HepG2 (cell line): ENCODE results near the gene SMAD1. TPM values are rescaled to one million over a fixed set of nuclear protein-coding genes. Genes with fewer than 3 reads are reported as not detected.

Experiments used
- ATAC-seq: fragments of 200-7000 bp; cut with Tn5 transposase; 3 replicates; pipeline ENCODE4 v1.9.1; 2020; ENCODE audit warnings: mild to moderate bottlenecking, moderate library complexity
- BruUV-seq: library from RNA; stranded (reverse); fragments of 400-500 nt; replicated peaks from 2 replicates; lab custom pipeline; 2021; lab: Mats Ljungman, UMichigan
- CTCF ChIA-PET: fragments of 300-600 bp; formaldehyde crosslinking; extraction: SDS; loops from one replicate; lab custom pipeline; 2021; ENCODE audit warnings: low total read pairs, inconsistent platforms, low intra/inter-chr PET ratio; lab: Yijun Ruan, JAX
- POLR2A ChIA-PET: fragments of 350-600 bp; sonication (Branson Sonifier 250); formaldehyde crosslinking; loops from one replicate; lab custom pipeline; 2020; ENCODE audit warnings: antibody characterized with exemption, inconsistent platforms; lab: Yijun Ruan, JAX
- DNase-seq: peaks from one replicate; pipeline ENCODE4 v3.0.0-alpha.2; 2015; ENCODE audit warnings: low spot score
- FAIRE-seq: peaks from 3 replicates; lab custom pipeline; 2011; peaks lifted over from hg19 to GRCh38; lab: Jason Lieb, UNC
- H2AFZ ChIP-seq: one replicate; pipeline ENCODE4 v1.6.1; 2011; ENCODE audit warnings: low read length, inconsistent platforms
- H3K27ac ChIP-seq: fragments of 300-600 bp; 3 replicates; pipeline ENCODE4 v1.8.0; 2011; ENCODE audit warnings: mixed run types, mild to moderate bottlenecking, mixed read lengths, low read length, inconsistent platforms; ENCODE audit not compliant: insufficient read depth; ENCODE audit errors: extremely low read length
- H3K27me3 ChIP-seq, 2 experiments: fragments of 200-600 bp in 1 of 2; 2 replicates in 1 of 2; 3 replicates in 1 of 2; pipeline versions ENCODE4 v1.6.0 to v1.8.0; 2011; ENCODE audit warnings: low read length in 2 of 2, mild to moderate bottlenecking in 2 of 2, moderate library complexity in 2 of 2, inconsistent platforms in 1 of 2; ENCODE audit not compliant: insufficient read depth in 2 of 2, control insufficient read depth in 1 of 2
- H3K36me3 ChIP-seq, 2 experiments: fragments of 200-600 bp in 1 of 2; replicated peaks in 1 of 2; 2 replicates in 1 of 2; 3 replicates in 1 of 2; pipeline versions ENCODE4 v1.5.1 to v1.8.0; 2011; ENCODE audit warnings: low read length in 2 of 2, inconsistent platforms in 1 of 2; ENCODE audit not compliant: insufficient read depth in 2 of 2, control insufficient read depth in 1 of 2
- H3K4me1 ChIP-seq: 2 replicates; pipeline ENCODE4 v1.5.1; 2012; ENCODE audit warnings: low read length, inconsistent platforms; ENCODE audit not compliant: insufficient read depth
- H3K4me2 ChIP-seq: 2 replicates; pipeline ENCODE4 v1.6.0; 2011; ENCODE audit warnings: low read depth, low read length, inconsistent platforms
- H3K4me3 ChIP-seq, 3 experiments: fragments of 200-600 bp in 1 of 3; sonication (generic), shearing (Covaris generic) in 1 of 3; replicated peaks in 1 of 3; 2 replicates each; pipeline ENCODE4 v1.5.1; 2011 to 2016; ENCODE audit warnings: low read length in 3 of 3, inconsistent platforms in 2 of 3, low read depth in 2 of 3, mild to moderate bottlenecking in 2 of 3, control low read depth in 1 of 3, mixed read lengths in 1 of 3; ENCODE audit not compliant: insufficient read depth in 1 of 3
- H3K79me2 ChIP-seq: one replicate; pipeline ENCODE4 v1.6.1; 2011; ENCODE audit warnings: low read length, inconsistent platforms; ENCODE audit not compliant: insufficient read depth
- H3K9ac ChIP-seq: 2 replicates; pipeline ENCODE4 v1.6.0; 2011; ENCODE audit warnings: mild to moderate bottlenecking, low read depth, low read length, inconsistent platforms; ENCODE audit not compliant: insufficient read depth
- H3K9me3 ChIP-seq: 2 replicates; pipeline ENCODE4 v1.5.1; 2012; ENCODE audit warnings: mild to moderate bottlenecking, low read length
- H4K20me1 ChIP-seq: 2 replicates; pipeline ENCODE4 v1.6.0; 2011; ENCODE audit warnings: inconsistent platforms, mild to moderate bottlenecking, low read length, moderate library complexity; ENCODE audit not compliant: insufficient read depth
- AHR ChIP-seq: IDR thresholded peaks from 2 replicates; pipeline ENCODE4 v1.6.1; 2018; ENCODE audit warnings: missing genetic modification reagents, missing compliant biosample characterization
- EHMT2 ChIP-seq: fragments of 200-600 bp; sonication (generic); IDR thresholded peaks from 2 replicates; pipeline ENCODE4 v1.7.0; 2017; ENCODE audit warnings: antibody characterized with exemption, low read depth, low read length, borderline replicate concordance
- FOXA1 ChIP-seq, 2 experiments: fragments of 450-650 bp in 1 of 2; sonication (generic) in 1 of 2; formaldehyde crosslinking in 1 of 2; IDR thresholded peaks; 2 replicates each; pipeline versions ENCODE4 v1.4.0 to v1.6.1; 2016 to 2020; ENCODE audit warnings: missing genetic modification reagents in 1 of 2
- HOXA9 ChIP-seq: sonication (generic); formaldehyde crosslinking; IDR thresholded peaks from 2 replicates; pipeline ENCODE4 v1.8.1; 2022; ENCODE audit warnings: missing genetic modification reagents, mild to moderate bottlenecking, moderate library complexity, borderline replicate concordance
- ISL2 ChIP-seq: sonication (generic); formaldehyde crosslinking; IDR thresholded peaks from 2 replicates; pipeline ENCODE4 v1.5.0; 2020; ENCODE audit warnings: missing genetic modification reagents
- SOX13 ChIP-seq, 3 experiments: fragments of 450-650 bp in 1 of 3; sonication (generic) in 1 of 3; formaldehyde crosslinking in 1 of 3; IDR thresholded peaks in 2 of 3; conservative IDR thresholded peaks in 1 of 3; 2 replicates each; pipeline versions ENCODE4 v1.5.0 to v1.6.1; 2016 to 2020; ENCODE audit warnings: antibody characterized with exemption in 1 of 3, mild to moderate bottlenecking in 1 of 3, missing compliant biosample characterization in 1 of 3, missing genetic modification reagents in 1 of 3, moderate library complexity in 1 of 3
- TARDBP ChIP-seq: sonication (generic); formaldehyde crosslinking; IDR thresholded peaks from 2 replicates; pipeline ENCODE4 v1.8.0; 2022; ENCODE audit warnings: mild to moderate bottlenecking, missing genetic modification reagents
- TEAD2 ChIP-seq: sonication (generic); formaldehyde crosslinking; IDR thresholded peaks from 2 replicates; pipeline ENCODE4 v1.9.0; 2021; ENCODE audit warnings: missing genetic modification reagents
- ZBTB38 ChIP-seq: sonication (generic); formaldehyde crosslinking; IDR thresholded peaks from 2 replicates; pipeline ENCODE4 v1.5.1; 2020; ENCODE audit warnings: mild to moderate bottlenecking, missing genetic modification reagents
- WGBS: methylation state at CpG from one replicate; pipeline ENCODE4 v1.1.6; 2017; ENCODE audit warnings: low lambda C conversion rate; 5-methylcytosine and 5-hydroxymethylcytosine counted together
- in situ Hi-C: cut with HindIII; loops from 2 replicates; pipeline ENCODE4 v1.10.0; 2017; ENCODE audit warnings: low pct_unique_long_range_greater_than_20kb; ENCODE audit not compliant: extremely low pct_ligation_motif_present
- intact Hi-C: fragments of 100-400 bp; cut with micrococcal nuclease; formaldehyde crosslinking; loops from one replicate; pipeline ENCODE4 v1.10.0; 2022; ENCODE audit not compliant: unreplicated experiment
- polyA plus RNA-seq, 8 experiments: library from polyadenylated mRNA; depleted of rRNA in 3 of 8; stranded (reverse) in 7 of 8; unstranded in 1 of 8; fragments of >200 nt; fragmentation: Illumina TruSeq in 4 of 8; extraction: Trizol in 4 of 8; gene quantifications; 2 replicates each; pipeline versions ENCODE4 v1.2.1 to v1.2.3, GENCODE V29; 2011 to 2016; ENCODE audit warnings: low read depth in 4 of 8, missing spikeins in 1 of 8, mixed read lengths in 1 of 8; ENCODE audit not compliant: insufficient read depth in 1 of 8
- total RNA-seq, 5 experiments: library from RNA; depleted of rRNA; stranded (reverse); fragments of >200 nt; fragmentation: Illumina TruSeq; extraction: Trizol; gene quantifications; 2 replicates each; pipeline ENCODE4 v1.2.3, GENCODE V29; 2016; ENCODE audit warnings: low read depth in 1 of 5
- TF ChIP-seq, protein P1 (sequence below): sonication (generic); formaldehyde crosslinking; IDR thresholded peaks from 2 replicates; pipeline ENCODE4 v1.8.1; 2022; ENCODE audit warnings: low read depth, mild to moderate bottlenecking, missing genetic modification reagents
- TF ChIP-seq, protein P2 (sequence below): sonication (generic); formaldehyde crosslinking; IDR thresholded peaks from 2 replicates; pipeline ENCODE4 v1.4.0; 2020; ENCODE audit warnings: missing genetic modification reagents
- TF ChIP-seq, protein P3 (sequence below): sonication (generic); formaldehyde crosslinking; IDR thresholded peaks from 2 replicates; pipeline ENCODE4 v1.4.0; 2020; ENCODE audit warnings: mild to moderate bottlenecking, low read depth, missing genetic modification reagents

SMAD1 gene
- total and polyA plus RNA-seq, 2 of the 13 experiments (the other 11 are each of a cell fraction or from before 2014, with no cell fraction given): 12.7 to 16.6 TPM

DNA sequence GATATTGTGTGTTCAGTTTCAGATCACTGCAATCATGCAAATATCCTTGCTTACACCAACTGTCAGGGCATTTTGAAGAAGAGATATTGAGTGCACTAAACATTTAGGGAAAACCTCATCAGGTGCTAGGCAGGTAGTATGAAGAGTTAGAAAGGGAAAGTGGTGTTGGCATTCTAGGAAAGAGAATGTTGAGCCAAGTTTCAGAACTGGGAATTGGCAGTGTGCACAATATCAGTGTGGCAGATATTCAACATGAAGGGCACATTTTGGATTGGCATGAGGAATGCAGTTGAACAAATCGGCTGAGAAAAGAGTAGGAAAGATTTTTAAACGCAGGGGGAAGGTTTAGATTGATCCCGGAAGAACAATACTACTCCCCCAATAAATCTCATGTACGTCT, 43.4 kb upstream of the SMAD1 start:
- H3K9me3 ChIP-seq: no peaks in the 10 kb centered on the region
- TF ChIP-seq AHR (CRISPR knock-in tag): no peak
- TF ChIP-seq, protein P1, sequence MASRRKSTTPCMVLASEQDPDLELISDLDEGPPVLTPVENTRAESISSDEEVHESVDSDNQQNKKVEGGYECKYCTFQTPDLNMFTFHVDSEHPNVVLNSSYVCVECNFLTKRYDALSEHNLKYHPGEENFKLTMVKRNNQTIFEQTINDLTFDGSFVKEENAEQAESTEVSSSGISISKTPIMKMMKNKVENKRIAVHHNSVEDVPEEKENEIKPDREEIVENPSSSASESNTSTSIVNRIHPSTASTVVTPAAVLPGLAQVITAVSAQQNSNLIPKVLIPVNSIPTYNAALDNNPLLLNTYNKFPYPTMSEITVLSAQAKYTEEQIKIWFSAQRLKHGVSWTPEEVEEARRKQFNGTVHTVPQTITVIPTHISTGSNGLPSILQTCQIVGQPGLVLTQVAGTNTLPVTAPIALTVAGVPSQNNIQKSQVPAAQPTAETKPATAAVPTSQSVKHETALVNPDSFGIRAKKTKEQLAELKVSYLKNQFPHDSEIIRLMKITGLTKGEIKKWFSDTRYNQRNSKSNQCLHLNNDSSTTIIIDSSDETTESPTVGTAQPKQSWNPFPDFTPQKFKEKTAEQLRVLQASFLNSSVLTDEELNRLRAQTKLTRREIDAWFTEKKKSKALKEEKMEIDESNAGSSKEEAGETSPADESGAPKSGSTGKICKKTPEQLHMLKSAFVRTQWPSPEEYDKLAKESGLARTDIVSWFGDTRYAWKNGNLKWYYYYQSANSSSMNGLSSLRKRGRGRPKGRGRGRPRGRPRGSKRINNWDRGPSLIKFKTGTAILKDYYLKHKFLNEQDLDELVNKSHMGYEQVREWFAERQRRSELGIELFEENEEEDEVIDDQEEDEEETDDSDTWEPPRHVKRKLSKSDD (CRISPR knock-in tag): no peak
- no peak for TF ChIP-seq FOXA1 (IDR thresholded peaks at IDR 0.05)
- no peak for TF ChIP-seq FOXA1 (CRISPR knock-in tag; IDR thresholded peaks at IDR 0.05)
- no peak for TF ChIP-seq HOXA9 (CRISPR knock-in tag)
- TF ChIP-seq, protein P2, sequence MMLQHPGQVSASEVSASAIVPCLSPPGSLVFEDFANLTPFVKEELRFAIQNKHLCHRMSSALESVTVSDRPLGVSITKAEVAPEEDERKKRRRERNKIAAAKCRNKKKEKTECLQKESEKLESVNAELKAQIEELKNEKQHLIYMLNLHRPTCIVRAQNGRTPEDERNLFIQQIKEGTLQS (CRISPR knock-in tag): no peak
- TF ChIP-seq TARDBP (CRISPR knock-in tag): no peak
- no peak for TF ChIP-seq SOX13 (IDR thresholded peaks at IDR 0.05)
- no peak for TF ChIP-seq SOX13 (CRISPR knock-in tag; conservative IDR thresholded peaks at IDR 0.05 in 1 of 2, IDR thresholded peaks at IDR 0.05 in 1 of 2)
- TF ChIP-seq ISL2 (CRISPR knock-in tag): no peak
- no peak for TF ChIP-seq ZBTB38 (CRISPR knock-in tag)
- TF ChIP-seq, protein P3, sequence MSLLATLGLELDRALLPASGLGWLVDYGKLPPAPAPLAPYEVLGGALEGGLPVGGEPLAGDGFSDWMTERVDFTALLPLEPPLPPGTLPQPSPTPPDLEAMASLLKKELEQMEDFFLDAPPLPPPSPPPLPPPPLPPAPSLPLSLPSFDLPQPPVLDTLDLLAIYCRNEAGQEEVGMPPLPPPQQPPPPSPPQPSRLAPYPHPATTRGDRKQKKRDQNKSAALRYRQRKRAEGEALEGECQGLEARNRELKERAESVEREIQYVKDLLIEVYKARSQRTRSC (CRISPR knock-in tag): no peak
- TF ChIP-seq TEAD2: no peak
- no peak for TF ChIP-seq EHMT2
- TF ChIP-seq, all 625 proteins: peak for 0
- Histone ChIP-seq H3K79me2 (no peaks in the 10 kb centered on the region), H3K27ac (no peak overlapping the region), H3K4me2 (no peak overlapping the region), H3K4me3 (no peak overlapping the region), H3K36me3 (no peaks in the 10 kb centered on the region), H3K27me3 (no peaks in the 10 kb centered on the region; a peak in 1 of 5 replicates), H4K20me1 (no peaks in the 10 kb centered on the region), H2AFZ (no peak overlapping the region), H3K9ac (no peak overlapping the region), H3K4me1 (no peaks in the 10 kb centered on the region)
- DNase-seq (no peak), ATAC-seq (no peak), FAIRE-seq (no peak)
- in situ Hi-C loops: no loop called here
- 52% methylated on average over 4 of the region's 4 CpGs for WGBS
- intact Hi-C loops: no loop called here
- POLR2A ChIA-PET: no interaction called here
- CTCF ChIA-PET: no interaction called here
- no TSS peak for BruUV-seq
